Astrocyte of the hippocampus (primary cell): Measurements from ENCODE around the gene AKAP12.

ENCODE experiments used
- DNase-seq: peaks from one replicate; pipeline ENCODE4 v3.0.0; 2011; ENCODE audit warnings: low read depth, low spot score

Gene AKAP12

GRCh38 chr6:151239603-151240035, at the start of gene AKAP12:
Gene AKAP12 (plus strand): TSS chr6:151239967. CDS start chr6:151240563, 596 bp downstream.
- peak; percentile 77 for DNase-seq

GRCh38 chr6:151191527-151191926, 48.2 kb upstream of the AKAP12 start:
- no peak for DNase-seq

- DNase-seq, result no peak
These were observed 43.2 kb upstream of the AKAP12 start for GRCh38 chr6:151196555-151196954.

GRCh38 chr6:151197556-151197955, 42.2 kb upstream of the AKAP12 start:
- no peak for DNase-seq

- DNase-seq, result no peak
These were observed 39.8 kb upstream of the AKAP12 start for GRCh38 chr6:151199991-151200390.

- no peak for DNase-seq
These were observed 33.8 kb upstream of the AKAP12 start for GRCh38 chr6:151205721-151206600.

GRCh38 chr6:151207674-151208073, 32.1 kb upstream of the AKAP12 start:
- DNase-seq, result no peak

GRCh38 chr6:151209071-151209831, 30.5 kb upstream of the AKAP12 start:
- DNase-seq, result peak; percentile 44

GRCh38 chr6:151211075-151211474, 28.7 kb upstream of the AKAP12 start:
- no peak for DNase-seq

- no peak for DNase-seq
These were observed 26.4 kb upstream of the AKAP12 start for GRCh38 chr6:151213352-151213751.

GRCh38 chr6:151215999-151216398, 23.8 kb upstream of the AKAP12 start:
- no peak for DNase-seq

- no peak for DNase-seq
These were observed 23.0 kb upstream of the AKAP12 start for GRCh38 chr6:151216804-151217203.

- no peak for DNase-seq
These were observed 20.6 kb upstream of the AKAP12 start for GRCh38 chr6:151219192-151219591.

- no peak for DNase-seq
These were observed 15.7 kb upstream of the AKAP12 start for GRCh38 chr6:151224076-151224475.

GRCh38 chr6:151225919-151226318, 13.8 kb upstream of the AKAP12 start:
- DNase-seq, result no peak

GRCh38 chr6:151228788-151229400, 10.9 kb upstream of the AKAP12 start:
- no peak for DNase-seq

- DNase-seq, result no peak
These were observed 10.1 kb upstream of the AKAP12 start for GRCh38 chr6:151229401-151230276.

GRCh38 chr6:151230277-151230577, 9.5 kb upstream of the AKAP12 start:
- DNase-seq, result no peak

- no peak for DNase-seq
These were observed 6.9 kb upstream of the AKAP12 start for GRCh38 chr6:151232899-151233298.

- DNase-seq, result no peak
These were observed 6.0 kb upstream of the AKAP12 start for GRCh38 chr6:151233731-151234130.

GRCh38 chr6:151236668-151237401, 2.9 kb upstream of the AKAP12 start:
- no peak for DNase-seq
